HUES6 (cell line): ENCODE measurements around the gene POC1B.

Experiments
- H3K27ac ChIP-seq: 2 replicates; pipeline ENCODE4 v1.7.0; 2013; ENCODE audit warnings: low read depth, mild to moderate bottlenecking, low read length, inconsistent platforms
- H3K27me3 ChIP-seq: 2 replicates; pipeline ENCODE4 v1.6.1; 2013; ENCODE audit warnings: low read length; ENCODE audit not compliant: control insufficient read depth, insufficient read depth
- H3K36me3 ChIP-seq: 2 replicates; pipeline ENCODE4 v1.6.1; 2013; ENCODE audit warnings: low read length; ENCODE audit not compliant: control insufficient read depth, insufficient read depth
- H3K4me1 ChIP-seq: 2 replicates; pipeline ENCODE4 v1.6.1; 2013; ENCODE audit warnings: low read length; ENCODE audit not compliant: control insufficient read depth, insufficient read depth
- H3K4me3 ChIP-seq: 2 replicates; pipeline ENCODE4 v1.5.1; 2013; ENCODE audit warnings: low read depth, low read length
- H3K9ac ChIP-seq: one replicate; pipeline ENCODE4 v1.6.1; 2013; ENCODE audit warnings: mild to moderate bottlenecking, low read length
- H3K9me3 ChIP-seq: 2 replicates; pipeline ENCODE4 v1.6.1; 2013; ENCODE audit warnings: low read depth, low read length; ENCODE audit not compliant: control insufficient read depth, insufficient read depth

The POC1B gene

DNA sequence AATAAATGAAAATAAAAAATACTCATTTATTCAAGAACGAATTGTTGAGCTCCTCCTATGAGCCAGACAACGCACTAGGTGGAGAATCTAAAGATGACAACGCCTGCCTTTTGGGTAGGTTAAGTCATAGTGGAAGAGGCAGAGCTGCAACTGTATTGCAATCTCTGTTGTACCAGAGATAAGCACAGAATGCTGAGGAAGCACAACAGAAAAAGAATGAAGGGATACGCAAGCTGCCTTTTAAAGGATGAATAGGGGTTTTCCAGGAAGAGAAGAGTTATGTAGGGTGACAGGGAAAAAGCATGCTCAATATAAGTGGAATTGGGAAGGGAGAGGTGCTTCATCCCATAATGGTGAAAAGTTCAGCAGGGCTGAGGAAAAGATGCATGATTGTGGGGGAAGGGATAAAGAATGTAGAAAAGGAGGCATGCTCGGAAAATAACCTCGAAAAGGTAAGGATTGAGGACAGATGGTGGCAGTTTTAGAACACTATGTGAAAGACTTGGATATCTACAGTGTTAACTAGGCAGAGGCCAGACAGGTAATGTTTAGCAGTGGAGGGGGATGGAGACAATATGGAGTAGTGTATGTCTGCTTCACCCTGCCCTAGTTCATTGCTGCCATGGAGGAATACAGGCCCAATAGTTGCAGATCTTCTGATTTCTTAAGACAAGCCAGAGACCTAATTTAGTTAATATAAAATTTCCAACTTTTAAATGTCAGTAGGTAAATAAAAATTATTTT lies 109.6 kb downstream of the POC1B start:
- no peak overlapping the region for H3K9ac ChIP-seq
- H3K27me3 ChIP-seq = no peaks in the 10 kb centered on the region
- no peak overlapping the region for H3K27ac ChIP-seq
- H3K4me3 ChIP-seq = no peak overlapping the region
- no peaks in the 10 kb centered on the region for H3K9me3 ChIP-seq
- peaks cover 33% of the 10 kb centered on the region for H3K4me1 ChIP-seq
- H3K36me3 ChIP-seq = no peaks in the 10 kb centered on the region

DNA sequence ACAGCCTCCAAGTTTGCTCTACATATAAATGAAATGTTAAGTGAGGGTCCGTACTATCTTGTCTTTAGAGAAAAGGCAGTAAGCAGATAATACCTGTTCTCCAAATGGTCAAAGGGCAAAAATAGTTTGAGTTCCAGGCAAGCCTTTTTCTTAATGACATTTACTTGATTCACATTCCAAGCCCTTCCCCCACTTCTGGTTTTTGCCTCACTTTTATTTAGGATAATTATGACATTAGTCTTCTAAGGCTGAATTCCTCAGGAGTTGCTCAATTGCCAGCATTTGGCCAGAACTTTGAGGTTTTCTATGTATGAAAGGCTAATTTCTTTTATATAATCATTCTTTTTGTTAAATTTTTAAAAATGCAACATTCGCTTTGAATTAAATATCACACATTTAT lies 111.0 kb downstream of the POC1B start:
- peaks cover 34% of the 10 kb centered on the region for H3K4me1 ChIP-seq
- H3K9me3 ChIP-seq = no peaks in the 10 kb centered on the region
- H3K27me3 ChIP-seq = no peaks in the 10 kb centered on the region
- no peak overlapping the region for H3K4me3 ChIP-seq
- H3K9ac ChIP-seq = no peak overlapping the region
- no peaks in the 10 kb centered on the region for H3K36me3 ChIP-seq
- no peak overlapping the region for H3K27ac ChIP-seq

GRCh38 chr12:89414322-89414721 lies 111.5 kb downstream of the POC1B start:
- no peaks in the 10 kb centered on the region for H3K36me3 ChIP-seq
- no peak overlapping the region for H3K27ac ChIP-seq
- H3K9ac ChIP-seq = no peak overlapping the region
- peaks cover 34% of the 10 kb centered on the region for H3K4me1 ChIP-seq
- no peaks in the 10 kb centered on the region for H3K27me3 ChIP-seq
- no peaks in the 10 kb centered on the region for H3K9me3 ChIP-seq
- H3K4me3 ChIP-seq = no peak overlapping the region

- H3K9me3 ChIP-seq = no peaks in the 10 kb centered on the region
- H3K4me3 ChIP-seq = no peak overlapping the region
- H3K9ac ChIP-seq = no peak overlapping the region
- peaks cover 29% of the 10 kb centered on the region for H3K4me1 ChIP-seq
- H3K36me3 ChIP-seq = no peaks in the 10 kb centered on the region
- no peaks in the 10 kb centered on the region for H3K27me3 ChIP-seq
- H3K27ac ChIP-seq = no peak overlapping the region
Observed at GRCh38 chr12:89413234-89413633, 112.6 kb downstream of the POC1B start.

- Histone ChIP-seq H3K27ac (no peak overlapping the region), H3K36me3 (no peaks in the 10 kb centered on the region), H3K4me3 (no peak overlapping the region)
Observed at GRCh38 chr12:89412665-89413064, 113.2 kb downstream of the POC1B start.

DNA sequence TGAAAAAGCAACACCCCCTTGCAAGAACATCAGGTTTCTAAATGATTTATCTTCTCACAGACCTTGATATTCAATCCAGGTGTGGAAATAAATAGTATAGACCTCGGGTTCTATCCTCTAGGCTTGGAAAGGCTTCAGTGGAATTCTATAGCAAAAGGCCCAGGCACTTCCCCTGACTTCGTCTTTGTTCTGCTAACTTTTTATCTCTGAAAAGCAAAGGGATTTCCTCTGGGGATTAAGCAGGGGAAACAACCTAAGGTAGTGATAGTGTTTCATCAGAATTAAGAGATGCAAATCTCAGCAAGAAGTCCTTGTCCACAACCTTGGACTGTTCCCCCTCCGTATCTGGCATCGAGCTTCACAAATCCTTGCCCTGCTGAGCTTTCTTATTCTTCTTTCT lies 114.0 kb downstream of the POC1B start:
- Histone ChIP-seq H3K4me1 (peaks cover 19% of the 10 kb centered on the region), H3K9ac (no peak overlapping the region), H3K36me3 (no peaks in the 10 kb centered on the region), H3K4me3 (no peak overlapping the region), H3K27me3 (no peaks in the 10 kb centered on the region), H3K9me3 (no peaks in the 10 kb centered on the region), H3K27ac (no peak overlapping the region)

More at GRCh38 chr12:89412665-89413064, 113.2 kb downstream of the POC1B start:
- H3K9me3 ChIP-seq = no peaks in the 10 kb centered on the region
- H3K9ac ChIP-seq = no peak overlapping the region
- peaks cover 24% of the 10 kb centered on the region for H3K4me1 ChIP-seq
- H3K27me3 ChIP-seq = no peaks in the 10 kb centered on the region

DNA sequence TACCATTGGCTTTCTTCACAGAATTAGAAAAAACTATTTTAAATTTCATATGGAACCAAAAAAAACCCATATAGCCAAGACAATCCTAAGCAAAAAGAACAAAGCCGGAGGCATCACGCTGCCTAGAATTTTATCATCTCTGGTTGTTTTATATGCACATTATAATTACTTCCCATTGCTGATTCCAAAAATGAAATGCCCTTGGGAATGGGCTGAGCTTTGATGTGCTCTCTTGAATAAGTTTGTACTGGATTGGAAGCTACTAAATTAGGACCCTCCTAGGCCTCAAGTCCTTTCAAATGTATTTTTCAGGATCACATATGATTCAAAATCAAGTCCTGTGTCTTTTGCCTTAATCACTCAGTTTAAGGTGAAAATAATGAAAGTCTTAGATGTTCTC lies 114.6 kb downstream of the POC1B start:
- no peaks in the 10 kb centered on the region for H3K36me3 ChIP-seq
- no peaks in the 10 kb centered on the region for H3K9me3 ChIP-seq
- H3K27ac ChIP-seq = no peak overlapping the region
- H3K4me3 ChIP-seq = no peak overlapping the region
- no peak overlapping the region for H3K9ac ChIP-seq
- no peaks in the 10 kb centered on the region for H3K27me3 ChIP-seq
- H3K4me1 ChIP-seq = peaks cover 17% of the 10 kb centered on the region

DNA sequence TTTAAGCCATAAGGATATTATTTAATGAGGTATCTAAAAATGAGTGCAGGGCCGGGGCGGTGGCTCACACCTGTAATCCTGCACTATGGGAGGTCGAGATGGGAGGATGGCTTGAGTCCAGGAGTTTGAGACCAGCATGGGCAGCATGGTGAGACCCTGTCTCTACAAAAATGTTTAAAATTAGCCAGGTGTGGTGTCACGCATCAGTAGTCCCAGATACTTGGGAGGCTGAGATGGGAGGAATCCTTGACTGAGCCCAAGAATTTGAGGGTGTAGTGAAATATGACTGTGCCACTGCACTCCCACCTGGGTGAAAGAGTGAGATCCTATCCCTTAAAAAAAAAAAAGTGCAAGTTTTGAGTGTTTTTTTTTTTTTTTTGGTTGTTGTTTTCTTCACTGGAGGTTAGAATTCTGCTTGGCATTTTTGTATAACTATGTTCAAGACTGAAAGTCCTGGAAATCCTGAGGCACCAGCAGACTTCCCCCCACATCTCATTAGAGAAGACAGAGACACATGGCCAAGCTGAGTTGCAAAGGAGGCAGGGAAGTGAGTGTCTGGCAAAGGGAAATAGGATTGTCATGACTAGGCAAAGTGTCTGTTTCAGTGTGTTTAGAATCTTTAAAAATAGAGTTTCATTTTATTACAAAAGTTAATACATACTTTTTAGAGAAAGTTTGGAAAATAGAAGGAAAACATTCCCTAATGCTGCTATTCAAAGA lies 120.1 kb downstream of the POC1B start:
- no peak overlapping the region for H3K27ac ChIP-seq
- H3K27me3 ChIP-seq = no peaks in the 10 kb centered on the region
- H3K4me1 ChIP-seq = no peaks in the 10 kb centered on the region; the same call in 1 of the 2 replicates
- H3K9ac ChIP-seq = no peak overlapping the region
- no peaks in the 10 kb centered on the region for H3K36me3 ChIP-seq
- no peaks in the 10 kb centered on the region for H3K9me3 ChIP-seq
- H3K4me3 ChIP-seq = no peak overlapping the region

DNA sequence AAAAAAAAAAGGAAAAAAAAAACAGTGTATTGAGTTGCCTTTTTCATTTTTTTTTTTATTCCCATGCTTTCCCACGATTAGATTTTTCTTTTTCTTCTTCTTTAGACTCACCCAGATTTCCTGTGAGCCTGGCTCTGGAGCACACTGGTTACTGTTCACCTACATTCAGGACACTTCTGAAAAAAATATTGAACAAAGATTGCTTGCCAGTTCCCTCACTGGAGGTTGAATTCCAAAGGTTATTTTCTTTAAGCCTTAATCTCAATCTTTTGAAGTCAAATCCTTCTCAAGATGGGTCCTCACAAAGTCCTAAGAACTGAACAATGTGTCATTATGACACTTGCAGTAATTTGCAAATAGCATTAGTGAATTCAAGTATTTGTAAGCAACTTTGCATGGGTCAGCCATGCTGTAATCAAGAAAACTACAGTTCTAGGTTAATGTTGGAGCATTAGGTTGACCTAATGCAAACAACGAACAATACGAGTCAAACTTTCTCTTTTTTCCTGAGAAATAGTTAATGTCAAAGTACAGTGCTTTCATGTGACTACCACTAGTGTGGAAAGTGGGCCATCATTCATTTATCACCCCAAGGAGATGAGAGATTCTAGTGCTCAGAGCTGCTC lies 124.3 kb downstream of the POC1B start:
- Histone ChIP-seq H3K4me1 (no peaks in the 10 kb centered on the region; the same call in 1 of the 2 replicates), H3K27me3 (no peaks in the 10 kb centered on the region), H3K9ac (no peak overlapping the region), H3K9me3 (no peaks in the 10 kb centered on the region), H3K36me3 (no peaks in the 10 kb centered on the region), H3K4me3 (no peak overlapping the region), H3K27ac (no peak overlapping the region)

DNA sequence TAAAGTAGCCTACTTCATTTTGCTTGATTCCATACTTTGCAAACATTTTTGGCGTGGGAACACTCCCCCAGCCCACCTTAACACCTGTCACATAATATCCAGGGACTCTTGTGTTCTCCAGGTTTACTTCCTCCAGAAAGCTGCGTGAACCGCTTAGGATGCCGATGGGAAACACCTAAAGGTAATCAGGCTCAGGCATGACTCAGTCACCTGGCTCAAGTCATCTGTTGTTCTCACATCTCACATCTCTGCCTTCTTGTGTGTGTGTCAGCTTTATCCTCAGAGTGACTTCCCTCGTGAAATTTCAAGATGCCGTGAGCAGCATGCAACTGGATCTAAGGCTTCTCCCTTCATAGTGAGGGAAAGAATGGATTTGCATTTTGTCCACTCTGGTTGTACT lies 125.4 kb downstream of the POC1B start:
- Histone ChIP-seq H3K4me3 (no peak overlapping the region), H3K9me3 (no peaks in the 10 kb centered on the region), H3K4me1 (no peaks in the 10 kb centered on the region; the same call in 1 of the 2 replicates), H3K36me3 (no peaks in the 10 kb centered on the region), H3K9ac (no peak overlapping the region), H3K27me3 (no peaks in the 10 kb centered on the region), H3K27ac (no peak overlapping the region)

- no peaks in the 10 kb centered on the region for H3K4me1 ChIP-seq
- H3K9me3 ChIP-seq = no peaks in the 10 kb centered on the region
- H3K27me3 ChIP-seq = no peaks in the 10 kb centered on the region
- no peak overlapping the region for H3K4me3 ChIP-seq
- H3K36me3 ChIP-seq = no peaks in the 10 kb centered on the region
- no peak overlapping the region for H3K9ac ChIP-seq
- no peak overlapping the region for H3K27ac ChIP-seq
Observed at GRCh38 chr12:89395712-89396111, 130.1 kb downstream of the POC1B start.
